Upper lobe of right lung (tissue), 1 donor: ENCODE results near the gene SHC3. TPM values are rescaled to one million over a fixed set of nuclear protein-coding genes. Genes with fewer than 3 reads are reported as not detected.

Experiments
- ATAC-seq: fragments of 200-7000 bp; cut with Tn5 transposase; one replicate; pipeline ENCODE4 v1.9.1; 2020; ENCODE audit warnings: mild to moderate bottlenecking, moderate library complexity
- DNase-seq: peaks from one replicate; pipeline ENCODE4 v3.0.0-alpha.2; 2020
- H3K27ac ChIP-seq: fragments of 200-600 bp; one replicate; pipeline ENCODE4 v1.8.0; 2022
- H3K27me3 ChIP-seq: fragments of 200-600 bp; one replicate; pipeline ENCODE4 v1.8.0; 2022; ENCODE audit warnings: mild to moderate bottlenecking
- H3K36me3 ChIP-seq: fragments of 200-600 bp; one replicate; pipeline ENCODE4 v1.8.0; 2022
- H3K4me1 ChIP-seq: fragments of 200-600 bp; one replicate; pipeline ENCODE4 v1.8.0; 2022
- H3K4me3 ChIP-seq: fragments of 200-600 bp; one replicate; pipeline ENCODE4 v1.8.0; 2022; ENCODE audit warnings: mild to moderate bottlenecking
- H3K9me3 ChIP-seq: fragments of 200-600 bp; one replicate; pipeline ENCODE4 v1.8.0; 2022
- CTCF ChIP-seq: fragments of 200-600 bp; IDR thresholded peaks from one replicate; pipeline ENCODE4 v1.8.0; 2022; ENCODE audit warnings: antibody characterized with exemption
- intact Hi-C: fragments of 100-400 bp; cut with DNase I; formaldehyde crosslinking; loops from one replicate; pipeline ENCODE4 v1.11.0; 2022
- total RNA-seq: library from RNA; stranded (reverse); fragmentation: NEBNext Ultra II Directional; extraction: Animal tissue kit (Norgen Biotek cat#: 25700); gene quantifications from one replicate; pipeline ENCODE4 v1.2.1, GENCODE V29; 2021
- donor health status: DM: no; HTN: yes; CAD: no; lungs with severe emphysema.

SHC3 gene
- total RNA-seq, 1 donor from 2014 or later = 12.9 TPM

GRCh38 chr9:88998911-88999310 lies 179.7 kb downstream of the SHC3 start:
- no peak overlapping the region for H3K27ac ChIP-seq
- TF ChIP-seq CTCF = no peak
- intact Hi-C loops = no loop called here
- H3K4me1 ChIP-seq = peaks cover 28% of the 10 kb centered on the region
- DNase-seq = no peak
- H3K9me3 ChIP-seq = no peaks in the 10 kb centered on the region
- no peaks in the 10 kb centered on the region for H3K27me3 ChIP-seq
- no peak overlapping the region for H3K4me3 ChIP-seq
- H3K36me3 ChIP-seq = no peaks in the 10 kb centered on the region
- peak; percentile 55 for ATAC-seq

DNA sequence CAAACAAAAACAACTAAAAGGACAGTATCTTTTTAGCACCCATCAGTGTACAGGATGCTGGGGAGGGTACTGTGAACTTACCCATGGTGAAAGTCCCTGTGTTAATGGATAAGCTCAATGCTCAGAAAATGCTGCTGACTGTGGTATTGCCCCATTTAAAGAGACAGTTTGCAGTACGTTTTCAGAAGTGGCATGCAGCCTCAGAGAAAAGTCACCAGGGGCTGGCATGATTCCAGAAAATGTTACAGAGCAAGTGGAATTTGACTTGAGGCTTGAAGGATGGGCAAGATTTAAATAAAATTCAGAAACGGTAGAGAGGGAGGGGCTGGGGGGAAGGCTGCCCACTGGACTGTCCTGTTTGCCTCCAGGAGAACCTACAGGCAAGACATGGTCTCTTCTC lies 180.1 kb downstream of the SHC3 start:
- Histone ChIP-seq H3K9me3 (no peaks in the 10 kb centered on the region), H3K27ac (no peak overlapping the region), H3K4me1 (peaks cover 28% of the 10 kb centered on the region), H3K27me3 (no peaks in the 10 kb centered on the region), H3K4me3 (no peak overlapping the region), H3K36me3 (no peaks in the 10 kb centered on the region)
- ATAC-seq (no peak), DNase-seq (no peak)
- intact Hi-C loops = no loop called here
- no peak for TF ChIP-seq CTCF

GRCh38 chr9:88997646-88998045 lies 181.0 kb downstream of the SHC3 start:
- ATAC-seq (no peak), DNase-seq (no peak)
- Histone ChIP-seq H3K36me3 (no peaks in the 10 kb centered on the region), H3K9me3 (no peaks in the 10 kb centered on the region), H3K4me1 (peaks cover 28% of the 10 kb centered on the region), H3K27ac (no peak overlapping the region), H3K27me3 (no peaks in the 10 kb centered on the region), H3K4me3 (no peak overlapping the region)
- intact Hi-C loops = no loop called here
- TF ChIP-seq CTCF = no peak

GRCh38 chr9:88996921-88997235 lies 181.7 kb downstream of the SHC3 start:
- intact Hi-C loops = no loop called here
- no peaks in the 10 kb centered on the region for H3K36me3 ChIP-seq
- H3K27me3 ChIP-seq = no peaks in the 10 kb centered on the region
- no peak for DNase-seq
- no peak for ATAC-seq
- H3K27ac ChIP-seq = no peak overlapping the region
- H3K4me3 ChIP-seq = no peak overlapping the region
- no peaks in the 10 kb centered on the region for H3K9me3 ChIP-seq
- TF ChIP-seq CTCF = no peak
- peaks cover 30% of the 10 kb centered on the region for H3K4me1 ChIP-seq

DNA sequence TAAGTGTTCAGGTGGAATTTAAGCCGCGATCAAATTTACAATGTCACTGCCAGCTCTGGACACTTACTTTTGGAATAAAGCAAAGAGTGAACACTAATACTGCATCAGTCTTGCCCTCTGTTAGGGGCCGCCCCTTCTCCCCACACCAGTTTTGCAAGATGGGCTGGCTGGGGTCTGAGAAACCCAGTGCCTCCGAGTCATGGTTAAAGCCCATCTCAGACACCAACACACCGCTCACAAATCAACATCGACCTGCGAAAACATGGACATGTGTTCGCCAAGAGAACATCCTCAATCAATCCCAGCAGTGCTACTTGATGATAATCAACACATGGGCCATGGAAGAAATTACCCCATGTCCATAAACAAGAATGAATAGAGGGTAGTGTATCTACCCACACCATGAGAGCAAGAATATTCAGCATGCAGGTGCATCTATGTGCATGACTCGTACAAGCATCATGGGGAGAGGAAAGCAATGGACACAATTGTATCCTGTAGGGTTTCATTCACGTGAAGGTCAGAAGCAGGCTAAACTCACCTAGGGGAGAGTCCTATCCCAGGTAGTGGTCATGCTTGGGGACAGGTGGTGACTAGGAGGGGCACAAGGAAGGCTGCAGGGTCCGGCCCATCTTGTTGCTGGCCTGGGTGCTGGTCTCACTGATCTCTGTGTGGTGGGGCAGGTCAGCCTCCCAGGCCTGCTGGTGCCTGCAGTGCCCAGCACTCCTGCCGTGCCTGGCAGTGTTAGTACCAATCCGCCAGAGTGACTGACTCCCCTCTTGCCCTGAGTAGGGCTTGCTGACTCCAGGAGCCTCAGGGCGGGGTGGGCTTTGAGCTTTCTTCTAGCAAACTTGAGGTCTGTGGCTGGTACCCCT lies 182.3 kb downstream of the SHC3 start:
- DNase-seq = no peak
- ATAC-seq = no peak
- no peak for TF ChIP-seq CTCF
- Histone ChIP-seq H3K9me3 (no peaks in the 10 kb centered on the region), H3K4me1 (peaks cover 33% of the 10 kb centered on the region), H3K4me3 (no peak overlapping the region), H3K36me3 (no peaks in the 10 kb centered on the region), H3K27ac (no peak overlapping the region), H3K27me3 (no peaks in the 10 kb centered on the region)
- intact Hi-C loops = no loop called here
